ENCODE data around the gene MCRS1.

Gene MCRS1

DNA sequence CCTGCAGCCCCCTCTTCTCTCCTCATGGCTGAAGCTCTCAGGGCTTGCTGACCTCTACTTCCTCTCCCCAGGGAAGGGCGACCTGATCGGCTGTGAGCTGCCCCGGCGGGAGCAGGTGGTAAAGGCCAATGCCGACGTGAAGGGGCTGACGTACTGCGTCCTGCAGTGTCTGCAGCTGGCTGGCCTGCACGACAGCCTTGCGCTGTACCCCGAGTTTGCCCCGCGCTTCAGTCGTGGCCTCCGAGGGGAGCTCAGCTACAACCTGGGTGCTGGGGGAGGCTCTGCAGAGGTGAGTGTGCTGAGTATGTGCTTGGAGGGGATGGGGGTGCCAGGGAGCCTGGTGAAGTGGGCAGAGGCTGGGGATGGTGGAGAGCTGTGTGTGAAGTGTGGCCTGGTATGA, 13.7 kb downstream of the MCRS1 start:
- no peak for DNase-seq

DNA sequence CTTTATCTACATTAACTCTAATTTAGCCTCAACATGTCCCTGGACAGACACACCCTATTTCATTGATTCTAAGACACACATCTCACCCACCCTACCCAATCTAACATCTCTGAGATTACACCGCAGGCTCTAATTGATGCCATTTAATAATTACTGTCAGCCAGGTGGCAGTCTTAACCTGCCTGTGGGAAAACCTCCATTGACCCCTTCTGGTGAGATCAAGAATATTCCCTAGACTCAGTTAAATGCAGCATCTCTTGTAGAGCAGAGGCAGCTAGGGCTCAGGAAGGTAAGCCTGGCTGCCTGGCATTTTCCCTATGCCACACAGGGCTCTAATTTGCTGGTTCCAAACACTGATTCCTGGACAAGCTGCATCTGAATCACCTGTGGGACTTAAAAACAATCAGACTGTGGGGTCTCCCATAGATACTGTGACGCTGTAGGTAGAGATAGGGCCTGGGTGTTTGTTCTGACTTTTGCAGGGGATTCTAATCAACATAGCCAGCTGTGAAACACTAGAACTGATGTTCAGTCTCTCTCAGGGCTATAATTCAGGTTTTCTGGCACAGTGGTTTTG, 14.3 kb downstream of the MCRS1 start:
- no peak for DNase-seq

DNA sequence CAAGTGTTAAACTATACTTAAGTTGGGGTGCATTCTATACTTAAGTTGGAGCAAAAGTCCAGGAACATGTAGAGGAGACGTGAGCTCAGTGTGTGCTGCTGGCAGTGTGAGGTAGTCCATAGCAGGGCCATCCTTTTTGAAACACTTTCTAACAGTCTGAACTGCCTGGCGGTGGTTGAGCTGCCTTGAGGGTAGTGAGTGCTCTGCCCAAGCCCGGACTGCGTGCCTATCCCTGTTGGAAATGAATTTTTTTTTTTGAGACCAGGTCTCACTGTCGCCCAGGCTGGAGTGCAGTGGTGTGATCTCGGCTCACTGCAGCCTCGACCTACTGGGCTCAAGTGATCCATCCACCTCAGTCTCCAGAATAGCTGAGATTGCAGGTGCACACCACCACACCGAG, 15.0 kb downstream of the MCRS1 start:
- no peak for DNase-seq

DNA sequence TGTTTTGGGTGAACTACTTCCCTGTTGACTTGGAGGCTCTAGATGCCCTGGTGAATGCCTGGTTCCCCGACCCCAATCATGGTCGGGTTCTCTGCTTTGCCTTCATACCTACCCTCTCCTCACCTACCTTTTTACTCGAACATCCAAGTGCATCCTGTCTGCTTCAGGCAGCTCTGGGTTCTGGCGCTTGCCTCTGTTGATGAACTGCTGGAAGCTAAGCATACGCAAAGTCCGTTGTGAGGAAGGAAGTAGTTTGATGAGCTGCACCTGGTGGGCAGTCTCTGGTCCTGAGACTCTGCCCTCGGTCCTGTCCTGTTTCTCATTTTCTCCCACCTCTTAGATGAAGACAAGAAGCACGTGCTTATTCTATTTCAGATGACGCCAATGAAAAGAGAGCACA, 15.5 kb downstream of the MCRS1 start:
- DNase-seq, result no peak

DNA sequence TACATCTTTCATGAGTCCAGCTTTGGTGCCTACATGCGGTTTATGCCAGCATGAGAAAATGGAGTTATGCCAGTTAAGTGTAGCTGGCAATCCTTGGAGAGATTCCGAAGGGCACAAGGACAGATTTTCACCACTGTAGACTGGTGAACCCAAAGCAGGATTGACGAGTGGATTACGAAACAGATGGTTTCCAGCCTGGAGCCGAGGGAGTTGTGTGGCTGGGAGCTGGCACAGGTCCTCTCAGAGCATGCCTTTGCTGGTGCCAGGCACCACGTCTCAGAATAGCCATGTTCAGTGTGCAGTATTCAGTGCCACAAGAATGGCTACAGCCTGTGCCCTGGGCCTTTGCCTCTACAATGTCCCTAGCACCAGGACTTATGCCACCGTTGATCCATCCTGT, 15.9 kb downstream of the MCRS1 start:
- no peak for DNase-seq

DNA sequence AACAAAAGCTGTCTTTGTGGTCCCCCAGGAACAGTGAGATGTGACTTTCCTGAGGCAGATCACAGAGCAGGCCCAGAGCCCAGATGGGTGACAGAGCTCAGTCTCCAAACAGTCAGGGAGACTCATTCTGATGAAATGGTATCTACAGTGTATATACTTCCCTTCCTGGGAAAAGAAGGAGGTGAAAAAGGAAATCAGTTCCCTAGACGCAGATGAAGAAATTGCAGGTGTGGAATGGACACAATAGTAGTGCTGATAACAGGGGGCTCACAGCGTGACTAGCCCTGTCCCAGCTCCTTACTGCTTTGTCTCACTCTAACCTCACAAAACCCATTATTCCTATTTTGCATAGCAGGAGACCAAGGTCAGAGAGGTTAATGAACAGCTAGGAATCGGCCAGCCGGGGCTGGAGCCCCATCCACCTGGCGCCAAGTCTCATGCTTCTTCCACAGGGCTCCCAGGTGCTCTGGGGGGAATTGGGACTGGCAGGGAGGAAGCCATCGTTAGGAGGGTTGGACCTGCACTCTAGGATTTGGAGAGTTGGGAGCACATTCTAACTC, 17.2 kb downstream of the MCRS1 start:
- DNase-seq, result no peak

DNA sequence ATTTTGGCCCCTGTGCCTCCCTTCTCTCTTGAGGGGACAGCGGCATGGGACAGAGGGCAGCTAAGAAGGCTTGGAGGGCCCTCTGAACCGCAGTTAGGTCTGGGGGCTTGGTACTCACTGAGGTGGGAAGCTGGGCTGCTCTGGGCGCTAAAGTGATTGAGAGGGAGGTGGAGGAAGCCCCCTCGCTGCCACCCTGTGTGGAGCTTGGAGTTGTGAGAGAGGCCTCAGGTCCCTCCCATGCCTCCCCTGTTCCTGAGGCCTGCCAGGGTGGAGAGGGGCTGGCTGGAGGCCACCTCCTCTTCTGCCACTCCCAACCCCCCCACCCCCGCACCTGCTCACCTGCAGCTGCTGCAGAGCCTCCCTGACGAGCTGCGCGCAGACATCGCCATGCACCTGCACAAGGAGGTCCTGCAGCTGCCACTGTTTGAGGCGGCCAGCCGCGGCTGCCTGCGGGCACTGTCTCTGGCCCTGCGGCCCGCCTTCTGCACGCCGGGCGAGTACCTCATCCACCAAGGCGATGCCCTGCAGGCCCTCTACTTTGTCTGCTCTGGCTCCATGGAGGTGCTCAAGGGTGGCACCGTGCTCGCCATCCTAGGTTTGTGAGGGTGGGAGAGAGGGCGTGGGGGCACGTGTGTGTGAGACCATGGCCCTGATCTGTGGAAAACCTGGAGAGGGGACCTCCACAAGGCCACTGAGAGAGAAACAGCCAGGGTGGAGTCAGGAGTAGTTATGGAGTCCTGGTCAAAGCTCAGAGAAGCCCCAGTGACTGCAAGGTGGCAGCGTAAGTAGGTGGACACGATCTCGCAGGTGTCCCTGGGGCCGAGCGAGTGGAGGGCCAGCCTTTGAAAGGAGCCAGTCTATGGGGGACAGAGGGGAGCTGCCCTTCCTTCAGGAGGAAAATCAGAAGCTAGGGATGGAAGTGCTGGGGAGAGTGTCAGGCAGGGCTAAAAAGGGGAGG, 17.9 kb downstream of the MCRS1 start:
- no peak for DNase-seq

DNA sequence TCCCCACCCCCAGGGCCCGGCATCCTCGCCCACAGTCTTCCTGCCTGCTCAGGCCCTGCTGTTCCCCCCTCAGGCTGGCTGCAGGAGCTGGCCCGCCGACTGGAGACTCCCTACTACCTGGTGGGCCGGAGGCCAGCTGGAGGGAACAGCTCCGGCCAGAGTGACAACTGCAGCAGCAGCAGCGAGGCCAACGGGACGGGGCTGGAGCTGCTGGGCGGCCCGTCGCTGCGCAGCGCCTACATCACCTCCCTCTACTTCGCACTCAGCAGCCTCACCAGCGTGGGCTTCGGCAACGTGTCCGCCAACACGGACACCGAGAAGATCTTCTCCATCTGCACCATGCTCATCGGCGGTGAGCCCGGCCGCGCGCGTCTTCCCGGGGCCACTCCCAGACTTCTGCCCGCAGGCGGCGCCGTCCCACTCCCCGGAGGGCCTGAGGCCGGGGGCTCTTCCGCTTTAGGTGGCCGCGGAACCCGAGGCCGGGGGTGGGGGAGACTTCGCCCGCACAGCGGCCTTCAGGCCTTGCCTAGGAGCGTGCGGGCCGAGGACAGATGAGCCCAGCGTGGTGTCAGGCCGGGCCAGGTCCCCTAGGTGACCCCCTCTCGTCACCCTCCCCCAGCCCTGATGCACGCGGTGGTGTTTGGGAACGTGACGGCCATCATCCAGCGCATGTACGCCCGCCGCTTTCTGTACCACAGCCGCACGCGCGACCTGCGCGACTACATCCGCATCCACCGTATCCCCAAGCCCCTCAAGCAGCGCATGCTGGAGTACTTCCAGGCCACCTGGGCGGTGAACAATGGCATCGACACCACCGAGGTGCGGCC, 18.9 kb downstream of the MCRS1 start:
- no peak for DNase-seq

DNA sequence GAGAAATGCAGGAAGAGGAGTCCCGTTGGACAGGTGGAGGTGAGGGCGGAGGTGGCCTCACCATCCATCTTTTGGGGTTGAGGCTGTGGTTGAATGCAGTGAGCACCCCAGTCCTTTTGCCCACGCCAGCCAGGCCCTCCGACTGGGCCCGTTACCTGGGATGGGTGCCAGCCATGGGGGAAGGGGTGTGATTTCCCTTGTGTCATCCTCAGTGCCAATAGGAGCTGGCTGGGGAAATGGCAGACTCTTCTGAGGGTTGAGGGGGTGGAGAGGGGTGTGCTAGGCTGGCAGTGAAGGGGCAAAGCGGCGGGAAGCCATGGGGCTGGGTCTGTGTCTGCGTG, 19.5 kb downstream of the MCRS1 start:
- DNase-seq, result no peak

DNA sequence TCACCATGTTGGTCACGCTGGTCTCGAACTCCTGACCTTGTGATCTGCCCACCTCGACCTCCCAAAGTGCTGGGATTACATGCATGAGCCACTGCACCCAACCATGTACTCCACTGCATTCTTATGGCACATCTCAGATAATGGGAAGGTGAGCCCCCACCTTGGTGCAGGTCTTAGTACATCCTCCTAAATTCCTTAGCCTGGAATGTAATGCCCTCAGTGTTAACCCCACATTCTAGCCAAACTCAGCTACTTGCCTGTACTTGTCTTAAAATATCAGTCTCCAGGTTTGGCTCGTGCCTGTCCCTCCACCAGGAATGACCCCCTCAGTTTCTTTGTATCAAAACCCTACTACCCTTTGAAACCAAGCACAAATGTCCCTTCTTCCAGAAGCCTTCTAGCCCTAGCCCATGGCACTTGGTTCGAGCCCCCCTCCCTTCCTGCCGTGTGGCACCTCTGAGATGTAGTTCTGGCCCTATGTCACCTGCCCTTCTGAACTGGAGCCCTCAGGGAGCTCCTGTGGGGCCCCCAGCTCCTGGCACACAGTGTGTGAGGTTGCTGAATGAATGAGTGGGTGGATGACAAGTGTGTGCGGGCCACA, 20.8 kb downstream of the MCRS1 start:
- no peak for DNase-seq

DNA sequence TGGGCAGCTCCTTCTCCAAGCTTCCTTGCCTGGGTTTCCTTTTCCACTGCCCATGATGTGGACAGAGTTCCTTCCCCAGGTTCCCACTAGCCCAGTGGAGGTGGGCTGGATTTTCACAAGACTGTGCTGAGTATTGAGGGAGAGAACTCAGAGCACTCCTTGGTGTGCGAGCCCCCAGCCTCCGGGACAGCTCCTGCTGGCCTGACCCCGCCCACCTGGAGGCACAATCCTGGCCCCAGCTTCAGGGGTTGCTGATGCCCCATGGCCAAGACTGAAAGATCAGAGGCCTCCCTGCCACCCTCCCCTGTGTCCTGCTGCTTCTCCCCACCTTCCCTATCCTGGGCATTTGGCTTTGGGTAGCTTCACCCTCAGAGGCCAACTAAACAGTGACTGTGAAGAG, 21.5 kb downstream of the MCRS1 start:
- no peak for DNase-seq

DNA sequence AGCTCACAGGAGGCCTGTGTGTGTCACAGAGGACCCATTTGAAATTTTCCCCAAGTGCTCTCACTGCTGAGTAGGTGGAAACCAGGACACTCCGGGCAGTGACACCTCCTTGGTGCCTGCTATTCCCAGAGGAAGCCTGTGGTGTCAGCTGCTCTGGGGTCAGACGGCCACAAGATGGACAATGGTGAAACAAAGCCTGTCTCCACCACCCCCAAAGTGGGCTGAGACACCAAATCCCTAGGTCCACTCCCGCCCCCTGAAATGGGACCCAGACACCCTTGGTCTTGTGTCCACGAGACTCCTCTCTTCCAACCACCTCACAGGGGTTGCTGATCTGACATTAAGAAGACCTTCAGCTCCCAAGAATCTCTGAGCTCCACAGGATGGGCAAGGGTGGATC, 22.1 kb downstream of the MCRS1 start:
- no peak for DNase-seq

DNA sequence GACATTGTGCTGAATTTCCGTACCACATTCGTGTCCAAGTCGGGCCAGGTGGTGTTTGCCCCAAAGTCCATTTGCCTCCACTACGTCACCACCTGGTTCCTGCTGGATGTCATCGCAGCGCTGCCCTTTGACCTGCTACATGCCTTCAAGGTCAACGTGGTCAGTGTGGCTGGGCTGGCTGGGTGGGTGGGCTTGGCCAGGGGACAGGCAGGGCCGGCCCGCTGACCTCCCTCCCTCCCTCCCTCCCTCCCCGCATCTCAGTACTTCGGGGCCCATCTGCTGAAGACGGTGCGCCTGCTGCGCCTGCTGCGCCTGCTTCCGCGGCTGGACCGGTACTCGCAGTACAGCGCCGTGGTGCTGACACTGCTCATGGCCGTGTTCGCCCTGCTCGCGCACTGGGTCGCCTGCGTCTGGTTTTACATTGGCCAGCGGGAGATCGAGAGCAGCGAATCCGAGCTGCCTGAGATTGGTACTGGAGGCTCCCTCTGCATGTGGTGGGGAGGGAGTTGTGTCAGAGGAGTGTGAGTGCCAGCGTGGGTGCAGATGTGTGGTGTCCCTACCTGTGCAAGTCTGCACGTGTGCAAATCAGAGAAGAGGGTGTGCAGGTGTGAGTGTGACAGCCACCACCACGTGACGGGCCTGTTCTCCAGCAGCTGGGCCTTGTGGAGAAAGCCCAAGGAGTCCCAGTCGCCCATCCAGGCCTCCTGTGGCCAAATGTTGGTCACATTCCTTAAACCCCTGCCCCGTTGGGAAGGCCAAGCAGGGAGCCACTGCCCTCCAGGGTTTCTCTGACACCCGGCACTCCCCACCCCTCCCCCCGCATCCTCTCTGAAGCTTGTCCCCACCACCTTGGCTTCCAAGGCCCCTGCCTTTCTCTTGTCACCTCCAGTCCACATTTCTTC, 23.8 kb downstream of the MCRS1 start:
- DNase-seq, result no peak

DNA sequence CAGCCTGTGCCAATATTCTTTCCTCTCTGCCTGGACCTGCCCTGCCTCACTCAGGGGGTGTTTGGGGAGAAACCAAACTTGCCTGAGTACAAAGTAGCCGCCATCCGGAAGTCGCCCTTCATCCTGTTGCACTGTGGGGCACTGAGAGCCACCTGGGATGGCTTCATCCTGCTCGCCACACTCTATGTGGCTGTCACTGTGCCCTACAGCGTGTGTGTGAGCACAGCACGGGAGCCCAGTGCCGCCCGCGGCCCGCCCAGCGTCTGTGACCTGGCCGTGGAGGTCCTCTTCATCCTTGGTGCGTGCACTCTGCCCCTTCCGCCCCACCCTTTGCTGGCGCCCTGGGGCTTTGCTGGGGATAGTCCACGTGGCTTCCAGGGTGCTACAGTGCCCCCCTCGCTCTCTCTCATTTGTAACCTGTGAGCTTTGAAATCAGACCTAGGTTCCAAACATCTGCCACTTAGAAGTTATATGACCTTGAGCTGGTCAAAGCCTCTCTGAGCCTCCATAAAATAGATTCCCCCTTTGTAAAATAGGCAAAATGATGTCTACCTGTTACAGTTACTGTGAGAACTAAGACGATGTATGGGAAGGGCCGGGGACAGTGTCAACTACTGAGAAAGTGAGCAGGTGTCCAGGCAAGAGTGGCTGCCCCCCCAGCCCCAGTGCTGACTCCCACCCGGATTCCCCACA, 24.6 kb downstream of the MCRS1 start:
- DNase-seq, result no peak

DNA sequence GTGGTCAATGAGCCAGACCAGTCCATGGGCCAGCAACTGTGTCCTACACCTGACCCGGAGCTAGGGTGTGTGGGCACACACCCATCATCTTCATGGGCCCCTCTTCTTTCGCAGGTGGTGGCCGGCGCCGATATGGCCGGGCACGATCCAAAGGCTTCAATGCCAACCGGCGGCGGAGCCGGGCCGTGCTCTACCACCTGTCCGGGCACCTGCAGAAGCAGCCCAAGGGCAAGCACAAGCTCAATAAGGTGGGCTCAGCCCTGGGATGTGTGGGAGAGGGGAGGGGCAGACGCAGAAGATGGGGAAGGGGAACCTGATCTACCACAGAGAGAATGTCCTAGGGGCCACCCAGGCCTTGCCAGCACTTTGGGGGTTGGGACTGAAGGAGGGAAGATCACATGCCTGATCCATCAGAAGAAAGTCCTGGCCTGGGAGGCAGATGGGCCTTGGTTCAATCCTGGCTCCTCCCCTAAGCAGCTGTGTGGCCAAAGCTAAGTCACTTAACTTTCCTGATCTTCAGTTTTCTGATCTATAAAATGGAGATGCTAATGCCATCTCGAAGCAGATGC, 25.3 kb downstream of the MCRS1 start:
- DNase-seq, result no peak

DNA sequence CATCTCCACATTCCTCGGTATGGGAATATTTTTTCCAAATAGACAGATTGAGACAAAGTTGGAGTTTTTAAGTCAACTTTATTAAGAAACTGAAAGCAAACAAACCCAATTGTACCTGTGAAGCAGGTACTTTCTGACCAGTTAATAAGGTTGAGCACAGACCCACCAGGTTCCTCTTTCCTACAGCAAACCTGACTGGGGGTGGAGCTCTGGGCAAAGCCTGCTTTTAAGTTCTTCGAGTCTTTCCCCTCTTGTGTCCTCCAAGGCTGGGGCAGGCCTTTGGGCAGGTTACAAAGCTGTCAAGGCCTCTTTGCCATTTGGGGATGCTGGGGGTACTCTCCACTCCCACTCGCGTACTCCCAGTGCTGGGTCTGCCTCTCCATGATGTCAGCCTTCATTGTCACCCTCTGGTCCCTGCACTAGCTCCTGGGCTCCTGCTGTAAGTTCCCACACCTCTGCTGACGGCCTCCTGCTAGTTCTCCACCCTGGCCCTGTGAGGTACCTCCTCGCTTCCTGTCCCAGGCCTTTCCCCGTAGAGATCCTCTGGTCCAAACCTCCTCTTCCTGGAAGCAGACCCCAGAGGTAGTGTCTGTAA, 25.9 kb downstream of the MCRS1 start:
- DNase-seq, result no peak

DNA sequence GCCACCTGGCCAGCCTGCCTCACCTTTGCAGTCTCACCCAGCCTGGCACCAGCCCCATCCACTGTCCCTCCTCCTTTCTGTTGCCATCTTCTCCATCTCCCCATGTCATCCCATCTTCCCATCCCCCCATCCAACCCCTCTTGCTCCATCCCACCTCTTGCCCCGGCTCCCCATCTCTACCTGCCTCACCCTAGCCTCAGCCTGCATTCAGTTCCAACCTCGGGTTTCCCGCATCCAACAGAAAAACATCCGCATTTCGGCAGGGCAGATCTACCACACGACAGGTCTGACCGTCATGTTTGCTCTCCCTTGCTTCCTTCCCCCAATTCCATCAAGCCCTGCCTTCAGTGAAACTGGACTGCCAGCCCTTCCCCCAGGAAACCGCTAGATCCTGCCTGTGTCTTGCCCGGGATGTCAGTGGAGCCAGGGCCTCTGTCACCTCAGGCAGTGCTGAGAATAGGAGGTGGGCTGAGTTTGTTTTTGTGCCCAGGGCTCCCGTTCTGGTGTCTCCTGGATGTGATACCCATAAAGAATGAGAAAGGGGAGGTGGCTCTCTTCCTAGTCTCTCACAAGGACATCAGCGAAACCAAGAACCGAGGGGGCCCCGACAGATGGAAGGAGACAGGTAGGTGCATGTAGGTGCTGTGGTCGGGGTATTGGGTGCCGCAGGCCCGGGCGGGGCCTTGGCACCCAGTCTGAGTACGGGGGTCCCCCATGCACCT, 26.6 kb downstream of the MCRS1 start:
- DNase-seq, result no peak

DNA sequence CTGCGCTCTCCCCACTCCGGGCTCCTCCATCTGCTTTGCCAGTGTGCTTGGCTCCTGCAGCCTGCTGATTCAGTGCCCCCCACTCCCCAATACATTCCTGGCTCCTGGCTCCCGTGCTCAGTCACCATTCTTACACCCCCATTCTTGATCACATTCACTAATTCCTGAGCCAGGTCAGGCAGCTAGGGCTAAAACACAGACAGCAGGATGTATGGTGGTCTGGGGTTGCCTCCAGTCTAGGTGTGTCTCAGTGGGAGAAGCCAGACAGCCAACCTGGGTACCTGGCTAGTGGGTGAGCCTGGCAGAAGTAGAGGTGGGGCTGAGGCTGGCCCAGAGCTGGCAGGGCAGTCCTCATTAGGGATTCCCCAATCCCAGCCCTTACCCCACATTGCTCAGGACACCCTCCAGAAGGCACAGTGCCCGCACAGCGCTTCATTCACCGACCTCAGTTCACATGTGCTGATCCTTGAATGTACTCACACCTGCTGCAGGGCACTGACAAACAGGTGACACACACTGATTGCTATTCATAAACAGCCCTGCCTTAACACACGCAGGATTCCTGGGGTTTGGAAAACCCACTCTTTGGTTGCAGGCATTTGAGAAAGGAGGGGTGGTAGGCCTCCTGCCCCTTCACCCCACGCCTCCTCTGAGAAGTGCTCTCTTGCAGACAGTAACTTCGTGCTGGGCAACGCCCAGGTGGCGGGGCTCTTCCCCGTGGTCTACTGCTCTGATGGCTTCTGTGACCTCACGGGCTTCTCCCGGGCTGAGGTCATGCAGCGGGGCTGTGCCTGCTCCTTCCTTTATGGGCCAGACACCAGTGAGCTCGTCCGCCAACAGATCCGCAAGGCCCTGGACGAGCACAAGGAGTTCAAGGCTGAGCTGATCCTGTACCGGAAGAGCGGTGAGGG, 27.5 kb downstream of the MCRS1 start:
- DNase-seq, result no peak

All from GDM1 (cell line).